Choroid plexus epithelial cell (primary cell): ENCODE data around the gene ERH.

Source experiments
- DNase-seq: peaks from one replicate; pipeline ENCODE4 v3.0.0-alpha.2; 2010; ENCODE audit warnings: low read depth
- H3K4me3 ChIP-seq: 2 replicates; pipeline ENCODE4 v1.5.1; 2011; ENCODE audit warnings: low read depth, mild to moderate bottlenecking, control low read depth, low read length, moderate library complexity
- CTCF ChIP-seq: conservative IDR thresholded peaks from 2 replicates; pipeline ENCODE4 v1.5.1; 2011; ENCODE audit warnings: low read depth, mild to moderate bottlenecking, control low read depth, inconsistent platforms, low read length, moderate library complexity

ERH gene

GRCh38 chr14:69366069-69366468, 32.0 kb downstream of the ERH start:
- no peak for TF ChIP-seq CTCF
- no peak overlapping the region for H3K4me3 ChIP-seq
- DNase-seq = no peak

GRCh38 chr14:69364378-69364777, 33.7 kb downstream of the ERH start:
- no peak overlapping the region for H3K4me3 ChIP-seq
- DNase-seq = no peak
- TF ChIP-seq CTCF = no peak

- DNase-seq = no peak
- no peak overlapping the region for H3K4me3 ChIP-seq
- TF ChIP-seq CTCF = no peak
Measured at GRCh38 chr14:69363964-69364363, 34.1 kb downstream of the ERH start.

GRCh38 chr14:69363055-69363454, 35.0 kb downstream of the ERH start:
- no peak overlapping the region for H3K4me3 ChIP-seq
- DNase-seq = peak; percentile 61
- peak; percentile 75 for TF ChIP-seq CTCF

GRCh38 chr14:69360438-69361108, 37.5 kb downstream of the ERH start:
- no peak for DNase-seq
- H3K4me3 ChIP-seq = no peak overlapping the region
- TF ChIP-seq CTCF = no peak

- no peak for TF ChIP-seq CTCF
- no peak for DNase-seq
- no peak overlapping the region for H3K4me3 ChIP-seq
Measured at GRCh38 chr14:69358966-69359365, 39.1 kb downstream of the ERH start.

- H3K4me3 ChIP-seq = no peak overlapping the region
- no peak for TF ChIP-seq CTCF
- no peak for DNase-seq
Measured at GRCh38 chr14:69358233-69358963, 39.7 kb downstream of the ERH start.
